Upper lobe of left lung (tissue), 4 donors: Measurements from ENCODE around the gene CHCHD3.

ENCODE experiments used
- EP300 ChIP-seq, 4 donors: sonication (generic); formaldehyde crosslinking; IDR thresholded peaks; one replicate each; pipeline ENCODE4 v1.5.1; 2017; ENCODE audit warnings: antibody characterized with exemption in 4 of 4, control low read depth in 2 of 4
- POLR2AphosphoS5 ChIP-seq, 2 donors: sonication (generic); formaldehyde crosslinking; IDR thresholded peaks; one replicate each; pipeline ENCODE4 v1.5.1; 2017; ENCODE audit warnings: antibody characterized with exemption in 2 of 2
- TF ChIP-seq, protein P1 (sequence below), 6 experiments: fragments of 450-650 bp in 4 of 6; fragments of 200-600 bp in 2 of 6; sonication (generic) in 2 of 6; IDR thresholded peaks; one replicate each; pipeline ENCODE4 v1.5.1; 2016 to 2019; ENCODE audit warnings: antibody characterized with exemption in 6 of 6

DNA sequence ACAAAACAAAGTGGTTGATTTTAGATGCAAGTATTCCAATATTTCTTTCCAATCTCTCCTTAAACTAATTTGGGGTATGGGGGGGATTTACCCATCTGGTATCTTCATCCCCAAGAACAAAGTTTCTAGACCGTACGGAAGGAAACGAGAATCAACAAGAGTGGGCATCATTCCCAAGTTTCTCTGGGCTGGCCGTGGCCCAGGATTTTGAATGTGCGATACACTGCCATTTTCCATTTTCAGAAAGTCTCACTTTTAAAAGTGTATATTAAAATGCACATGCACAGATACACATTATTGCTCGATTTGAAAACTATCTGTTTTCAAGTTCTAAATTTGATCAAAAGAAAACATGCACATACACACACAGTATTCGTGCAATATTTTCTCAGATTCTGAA is 234.5 kb downstream of the CHCHD3 start:
- TF ChIP-seq, protein P1, sequence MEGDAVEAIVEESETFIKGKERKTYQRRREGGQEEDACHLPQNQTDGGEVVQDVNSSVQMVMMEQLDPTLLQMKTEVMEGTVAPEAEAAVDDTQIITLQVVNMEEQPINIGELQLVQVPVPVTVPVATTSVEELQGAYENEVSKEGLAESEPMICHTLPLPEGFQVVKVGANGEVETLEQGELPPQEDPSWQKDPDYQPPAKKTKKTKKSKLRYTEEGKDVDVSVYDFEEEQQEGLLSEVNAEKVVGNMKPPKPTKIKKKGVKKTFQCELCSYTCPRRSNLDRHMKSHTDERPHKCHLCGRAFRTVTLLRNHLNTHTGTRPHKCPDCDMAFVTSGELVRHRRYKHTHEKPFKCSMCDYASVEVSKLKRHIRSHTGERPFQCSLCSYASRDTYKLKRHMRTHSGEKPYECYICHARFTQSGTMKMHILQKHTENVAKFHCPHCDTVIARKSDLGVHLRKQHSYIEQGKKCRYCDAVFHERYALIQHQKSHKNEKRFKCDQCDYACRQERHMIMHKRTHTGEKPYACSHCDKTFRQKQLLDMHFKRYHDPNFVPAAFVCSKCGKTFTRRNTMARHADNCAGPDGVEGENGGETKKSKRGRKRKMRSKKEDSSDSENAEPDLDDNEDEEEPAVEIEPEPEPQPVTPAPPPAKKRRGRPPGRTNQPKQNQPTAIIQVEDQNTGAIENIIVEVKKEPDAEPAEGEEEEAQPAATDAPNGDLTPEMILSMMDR (IDR thresholded peaks at IDR 0.05): no peak
- TF ChIP-seq EP300 (IDR thresholded peaks at IDR 0.05) (no peak), POLR2AphosphoS5 (IDR thresholded peaks at IDR 0.05) (no peak)
